ENCODE measurements around the gene CARHSP1.
A peak's percentile ranks its signal among the peaks of the same experiment; 100 is the strongest.

The CARHSP1 gene

DNA sequence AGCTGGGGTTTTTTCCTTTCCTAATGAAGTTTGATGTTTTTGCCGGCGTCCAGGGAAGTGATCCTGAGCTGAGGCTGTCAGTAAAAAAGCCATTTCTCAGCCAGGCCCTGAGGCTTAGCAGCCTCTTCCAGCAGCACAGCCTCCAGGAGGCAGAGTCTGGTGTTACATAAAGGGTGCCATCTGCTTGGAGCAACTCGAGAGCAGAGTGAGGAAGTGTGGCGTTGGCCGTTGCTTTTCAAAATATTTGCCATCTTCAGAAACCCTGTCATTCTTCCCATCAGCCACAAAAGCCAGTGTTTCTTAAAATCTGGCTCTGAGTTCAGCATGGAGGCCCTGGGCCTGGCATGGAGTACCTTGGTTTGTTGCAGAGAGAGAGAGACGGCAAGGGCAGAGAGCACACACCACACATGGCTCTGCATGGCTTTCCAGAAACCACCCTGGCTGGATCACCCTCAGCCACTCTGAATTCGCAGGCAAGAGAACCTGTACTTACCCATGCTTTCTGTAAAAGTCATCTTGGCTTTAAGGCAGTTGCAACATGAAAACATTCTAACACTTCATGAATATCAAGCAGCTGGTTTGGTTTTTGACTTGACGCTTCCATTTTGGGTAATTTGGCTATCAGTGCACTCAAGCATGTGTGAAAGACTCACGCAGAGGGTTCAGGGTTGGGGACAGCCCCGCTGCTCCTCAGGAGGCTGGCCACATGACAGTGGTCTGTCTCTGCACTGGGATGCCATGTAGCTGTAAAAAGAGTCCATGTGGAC lies 50.1 kb downstream of the CARHSP1 start:
- H3K27ac ChIP-seq: no peak overlapping the region

DNA sequence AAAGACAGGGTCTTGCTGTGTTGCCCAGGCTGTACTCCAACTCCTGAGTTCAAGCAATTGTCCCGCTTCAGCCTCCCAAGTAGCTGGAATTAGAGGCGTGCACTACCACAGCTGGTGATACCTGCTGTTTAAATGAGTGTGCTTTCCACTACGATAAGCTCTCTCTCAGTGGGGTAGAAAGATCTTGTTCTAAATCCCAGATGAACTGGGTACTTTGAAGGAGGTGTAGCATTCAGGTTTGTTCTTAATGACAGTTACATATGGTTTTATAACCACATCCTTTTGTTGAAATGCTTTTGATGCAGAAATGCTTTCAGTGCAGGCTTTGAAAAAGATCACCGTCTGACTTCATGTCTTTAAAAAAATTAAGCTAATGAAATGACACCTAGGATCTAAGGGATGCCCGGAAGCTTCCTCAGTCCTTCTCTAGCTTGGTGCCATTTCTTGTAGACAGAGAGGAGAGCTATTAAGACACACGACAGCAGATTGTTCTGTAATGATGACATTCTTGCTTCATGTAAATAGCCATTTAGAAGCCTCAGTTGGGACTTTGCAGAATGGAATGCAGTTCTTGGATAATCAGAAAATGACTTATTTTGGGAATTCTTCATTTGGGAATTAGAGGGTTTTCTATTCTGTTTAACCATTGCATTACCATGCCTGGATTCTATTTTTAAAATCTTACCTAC lies 51.7 kb downstream of the CARHSP1 start:
- Histone ChIP-seq H3K36me3 (ENCODE audit: insufficient read depth, low read length) (peaks cover 89% of the 10 kb centered on the region), H3K27ac (no peak overlapping the region)
- TF ChIP-seq EZH2 (IDR thresholded peaks at IDR 0.05) (no peak), POLR2AphosphoS5 (IDR thresholded peaks at IDR 0.05; ENCODE audit: borderline replicate concordance, low read depth, low read length) (no peak), FOXP2 (optimal IDR thresholded peaks at IDR 0.05; ENCODE audit: control extremely low read depth, extremely low read length, insufficient read depth) (no peak)

More for the DNA sequence above, 50.1 kb downstream of the CARHSP1 start:
- H3K36me3 ChIP-seq (ENCODE audit: insufficient read depth, low read length): peaks cover 89% of the 10 kb centered on the region
- H3K9me3 ChIP-seq (ENCODE audit: low read depth, low read length): no peaks in the 10 kb centered on the region
- no peak overlapping the region for H3K9ac ChIP-seq (ENCODE audit: insufficient read length)
- DNase-seq (ENCODE audit: low read depth, low spot score): no peak
- H3K4me3 ChIP-seq: no peak overlapping the region
- no peak for TF ChIP-seq EZH2 (IDR thresholded peaks at IDR 0.05)
- no peak for TF ChIP-seq POLR2AphosphoS5 (IDR thresholded peaks at IDR 0.05; ENCODE audit: borderline replicate concordance, low read depth, low read length)
- no peak for TF ChIP-seq FOXP2 (optimal IDR thresholded peaks at IDR 0.05; ENCODE audit: control extremely low read depth, extremely low read length, insufficient read depth)

DNA sequence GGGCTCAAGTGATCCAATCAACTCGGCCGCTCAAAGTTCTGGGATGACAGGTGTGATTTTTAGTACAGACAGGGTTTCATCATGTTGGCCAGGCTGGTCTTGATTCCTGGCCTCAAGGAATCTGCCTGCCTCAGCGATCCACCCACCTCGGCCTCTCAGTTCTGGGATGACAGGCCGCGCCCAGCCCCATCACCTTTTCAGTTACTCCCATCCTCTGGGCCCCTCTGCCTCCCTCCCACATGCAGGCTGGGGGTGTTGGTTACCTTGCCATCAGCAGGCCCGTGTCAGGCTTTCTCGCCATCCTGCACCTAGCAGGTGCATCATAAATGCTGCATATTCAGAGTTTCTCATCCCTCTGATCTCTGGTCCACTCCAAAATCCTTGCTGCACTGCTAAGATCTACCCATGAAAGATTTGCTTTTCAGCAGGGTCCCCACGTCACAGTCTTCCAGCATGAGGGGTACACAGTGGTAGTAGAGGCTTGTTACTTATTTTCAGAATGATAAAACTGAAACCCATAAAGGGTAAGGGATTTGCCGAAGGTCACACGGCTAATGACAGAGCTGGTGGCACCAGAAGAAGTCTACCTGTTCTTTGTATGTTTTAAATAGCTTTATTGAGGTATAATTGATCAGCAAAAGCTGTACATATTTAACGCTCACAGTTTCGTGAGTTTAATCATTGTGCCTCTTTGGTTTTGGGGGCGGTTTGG lies 54.6 kb downstream of the CARHSP1 start:
- no peak overlapping the region for H3K4me3 ChIP-seq
- TF ChIP-seq FOXP2 (optimal IDR thresholded peaks at IDR 0.05; ENCODE audit: control extremely low read depth, extremely low read length, insufficient read depth) (no peak), POLR2AphosphoS5 (IDR thresholded peaks at IDR 0.05; ENCODE audit: borderline replicate concordance, low read depth, low read length) (no peak), EZH2 (IDR thresholded peaks at IDR 0.05) (no peak)
- no peaks in the 10 kb centered on the region for H3K9me3 ChIP-seq (ENCODE audit: low read depth, low read length)
- H3K9ac ChIP-seq (ENCODE audit: insufficient read length): no peak overlapping the region
- DNase-seq (ENCODE audit: low read depth, low spot score): no peak
- H3K36me3 ChIP-seq (ENCODE audit: insufficient read depth, low read length): peaks cover 94% of the 10 kb centered on the region
- no peak overlapping the region for H3K27ac ChIP-seq

More for the DNA sequence above, 51.7 kb downstream of the CARHSP1 start:
- no peak for DNase-seq (ENCODE audit: low read depth, low spot score)
- Histone ChIP-seq H3K9ac (ENCODE audit: insufficient read length) (no peak overlapping the region), H3K9me3 (ENCODE audit: low read depth, low read length) (no peaks in the 10 kb centered on the region), H3K4me3 (no peak overlapping the region)

GRCh38 chr16:8812162-8812843 lies 56.5 kb downstream of the CARHSP1 start:
- no peak for DNase-seq (ENCODE audit: low read depth, low spot score)
- H3K9me3 ChIP-seq (ENCODE audit: low read depth, low read length): no peaks in the 10 kb centered on the region
- 0 out of 2 replicates have a peak overlapping the region, but pooled peaks have one; percentile 54 for H3K27ac ChIP-seq
- TF ChIP-seq EZH2 (IDR thresholded peaks at IDR 0.05) (no peak), FOXP2 (optimal IDR thresholded peaks at IDR 0.05; ENCODE audit: control extremely low read depth, extremely low read length, insufficient read depth) (no peak)
- no peak overlapping the region for H3K4me3 ChIP-seq
- no peak overlapping the region for H3K9ac ChIP-seq (ENCODE audit: insufficient read length)
- H3K36me3 ChIP-seq (ENCODE audit: insufficient read depth, low read length): peaks cover 95% of the 10 kb centered on the region

DNA sequence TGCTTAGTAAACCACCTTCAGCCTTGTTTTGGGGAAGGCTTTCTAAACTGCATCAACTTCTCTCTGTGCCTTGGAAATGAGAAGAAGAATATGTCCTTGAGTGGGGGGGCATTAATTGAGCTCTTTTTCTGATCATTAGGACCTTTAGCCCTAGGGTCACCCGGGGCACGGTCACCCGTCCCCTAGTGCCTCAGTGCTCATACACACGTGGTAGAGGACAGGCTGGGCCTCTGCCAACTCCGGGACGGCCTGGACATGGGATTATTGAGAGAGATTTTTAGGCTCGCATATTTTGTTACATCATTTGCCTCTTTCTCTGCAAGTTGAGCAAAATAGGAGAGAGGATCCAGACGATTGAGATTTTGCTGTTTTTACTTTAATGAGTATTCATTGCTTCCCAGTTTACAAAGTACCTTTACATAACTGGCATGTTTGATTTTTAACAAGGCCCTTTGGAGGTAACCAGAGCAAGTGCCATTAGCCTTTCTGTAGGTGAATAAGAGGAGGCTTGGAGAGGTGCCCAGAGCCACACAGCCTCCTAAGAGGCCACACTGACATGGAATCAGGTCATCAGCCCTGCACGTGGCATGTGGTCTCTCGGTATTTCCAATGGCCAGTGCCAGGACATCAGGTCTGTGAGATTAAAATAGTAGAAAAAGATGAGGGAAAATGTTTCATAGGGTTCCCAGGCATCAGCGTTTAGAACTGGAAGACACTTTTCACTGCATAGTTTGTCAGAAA lies 60.0 kb downstream of the CARHSP1 start:
- TF ChIP-seq FOXP2 (optimal IDR thresholded peaks at IDR 0.05; ENCODE audit: control extremely low read depth, extremely low read length, insufficient read depth) (no peak), POLR2AphosphoS5 (IDR thresholded peaks at IDR 0.05; ENCODE audit: borderline replicate concordance, low read depth, low read length) (no peak), EZH2 (IDR thresholded peaks at IDR 0.05) (no peak)
- no peak overlapping the region for H3K27ac ChIP-seq
- no peaks in the 10 kb centered on the region for H3K9me3 ChIP-seq (ENCODE audit: low read depth, low read length)
- H3K36me3 ChIP-seq (ENCODE audit: insufficient read depth, low read length): peaks cover 90% of the 10 kb centered on the region
- no peak overlapping the region for H3K4me3 ChIP-seq
- H3K9ac ChIP-seq (ENCODE audit: insufficient read length): no peak overlapping the region
- no peak for DNase-seq (ENCODE audit: low read depth, low spot score)

DNA sequence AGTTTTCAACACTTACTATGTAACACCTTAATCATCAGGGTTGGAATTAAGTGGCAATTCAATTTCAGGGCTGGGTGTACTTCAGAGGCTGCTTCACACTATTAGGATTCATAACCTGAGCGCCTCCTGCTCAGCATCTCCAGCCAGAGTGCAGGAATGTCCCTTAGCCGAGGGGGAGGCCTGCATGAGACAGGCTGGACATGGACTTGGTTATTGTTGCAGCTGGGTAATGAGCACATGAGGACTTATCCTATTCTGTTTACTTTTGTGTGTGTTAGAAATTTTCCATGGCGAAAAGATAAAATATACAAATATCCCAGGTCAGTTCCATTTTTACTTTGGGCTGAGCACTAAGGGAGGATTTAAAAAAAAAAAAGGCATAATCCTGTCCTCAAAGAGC lies 60.8 kb downstream of the CARHSP1 start:
- Histone ChIP-seq H3K4me3 (no peak overlapping the region), H3K27ac (no peak overlapping the region), H3K9me3 (ENCODE audit: low read depth, low read length) (no peaks in the 10 kb centered on the region), H3K9ac (ENCODE audit: insufficient read length) (no peak overlapping the region), H3K36me3 (ENCODE audit: insufficient read depth, low read length) (peaks cover 86% of the 10 kb centered on the region)
- DNase-seq (ENCODE audit: low read depth, low spot score): no peak
- TF ChIP-seq POLR2AphosphoS5 (IDR thresholded peaks at IDR 0.05; ENCODE audit: borderline replicate concordance, low read depth, low read length) (no peak), FOXP2 (optimal IDR thresholded peaks at IDR 0.05; ENCODE audit: control extremely low read depth, extremely low read length, insufficient read depth) (no peak), EZH2 (IDR thresholded peaks at IDR 0.05) (no peak)

DNA sequence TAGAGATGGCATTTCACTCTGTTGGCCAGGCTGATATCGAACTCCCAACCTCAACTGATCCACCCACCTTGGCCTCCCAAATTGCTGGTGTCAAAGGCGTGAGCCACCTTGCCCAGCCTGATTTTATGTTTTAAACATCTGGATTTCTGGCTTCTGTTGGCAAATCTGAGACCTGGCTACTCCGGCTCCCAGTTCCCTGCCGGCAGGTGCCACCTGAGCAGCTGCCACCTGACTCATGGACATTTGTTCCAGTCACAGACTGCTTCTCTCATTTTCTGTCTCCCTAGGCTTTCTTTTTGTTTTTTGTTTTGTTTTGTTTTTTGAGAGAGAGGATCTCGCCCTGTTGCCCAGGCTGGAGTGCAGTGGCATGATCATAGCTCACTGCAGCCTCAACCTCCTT lies 61.6 kb downstream of the CARHSP1 start:
- TF ChIP-seq POLR2AphosphoS5 (IDR thresholded peaks at IDR 0.05; ENCODE audit: borderline replicate concordance, low read depth, low read length): no peak
- no peak for TF ChIP-seq FOXP2 (optimal IDR thresholded peaks at IDR 0.05; ENCODE audit: control extremely low read depth, extremely low read length, insufficient read depth)
- no peak for TF ChIP-seq EZH2 (IDR thresholded peaks at IDR 0.05)
- peaks cover 86% of the 10 kb centered on the region for H3K36me3 ChIP-seq (ENCODE audit: insufficient read depth, low read length)

More for the DNA sequence above, 61.6 kb downstream of the CARHSP1 start:
- H3K9me3 ChIP-seq (ENCODE audit: low read depth, low read length): no peaks in the 10 kb centered on the region
- no peak overlapping the region for H3K4me3 ChIP-seq
- no peak overlapping the region for H3K9ac ChIP-seq (ENCODE audit: insufficient read length)
- DNase-seq (ENCODE audit: low read depth, low spot score): no peak
- H3K27ac ChIP-seq: no peak overlapping the region

Measured in SK-N-MC (cell line).